NT2/D1 (cell line): ENCODE measurements around the gene PALLD.

Experiments
- SUZ12 ChIP-seq: IDR thresholded peaks from 2 replicates; pipeline ENCODE4 v1.6.1; 2011; ENCODE audit not compliant: insufficient read length, insufficient read depth; ENCODE audit errors: extremely low read depth
- YY1 ChIP-seq: IDR thresholded peaks from 2 replicates; pipeline ENCODE4 v1.6.1; 2011; ENCODE audit not compliant: insufficient read length, insufficient read depth
- ZNF274 ChIP-seq: IDR thresholded peaks from 2 replicates; pipeline ENCODE4 v1.6.1; 2011; ENCODE audit warnings: mild to moderate bottlenecking, low read depth, low read length

- TF ChIP-seq YY1 (no peak), ZNF274 (no peak), SUZ12 (no peak)
Observed at GRCh38 chr4:168794092-168794707, 297.3 kb downstream of the PALLD start.
